GM23338 (cell line): ENCODE data around the gene BRAF. TPM values are rescaled to one million over a fixed set of nuclear protein-coding genes. Genes with fewer than 3 reads are reported as not detected.

Experiments
- ATAC-seq: fragments of 200-7000 bp; cut with Tn5 transposase; 3 replicates; pipeline ENCODE4 v1.9.1; 2020
- DNase-seq: peaks from one replicate; pipeline ENCODE4 v3.0.0-alpha.2; 2015; ENCODE audit warnings: low spot score
- H2AFZ ChIP-seq: fragments of 200-600 bp; sonication (generic); 2 replicates; pipeline ENCODE4 v1.8.0; 2016; ENCODE audit warnings: antibody characterized with exemption, mild to moderate bottlenecking, moderate library complexity
- H3F3A ChIP-seq: fragments of 200-600 bp; sonication (generic); replicated peaks from 2 replicates; pipeline ENCODE4 v1.8.0; 2017; ENCODE audit warnings: antibody characterized with exemption, mixed run types, low read depth
- H3K27ac ChIP-seq: fragments of 200-600 bp; sonication (generic); 2 replicates; pipeline ENCODE4 v1.6.1; 2016; ENCODE audit warnings: low read depth
- H3K27me3 ChIP-seq: fragments of 200-600 bp; sonication (generic); 2 replicates; pipeline ENCODE4 v1.8.0; 2016; ENCODE audit warnings: mild to moderate bottlenecking, mixed run types, moderate library complexity; ENCODE audit not compliant: insufficient read depth
- H3K36me3 ChIP-seq: fragments of 200-600 bp; sonication (generic); 2 replicates; pipeline ENCODE4 v1.8.0; 2016; ENCODE audit warnings: mild to moderate bottlenecking; ENCODE audit not compliant: insufficient read depth
- H3K4me1 ChIP-seq: fragments of 200-600 bp; sonication (generic); 2 replicates; pipeline ENCODE4 v1.8.0; 2016; ENCODE audit warnings: mild to moderate bottlenecking, moderate library complexity; ENCODE audit not compliant: insufficient read depth
- H3K4me2 ChIP-seq: fragments of 200-600 bp; sonication (generic); 2 replicates; pipeline ENCODE4 v1.7.1; 2017; ENCODE audit warnings: mixed run types
- H3K4me3 ChIP-seq: fragments of 200-600 bp; sonication (generic); 2 replicates; pipeline ENCODE4 v1.6.1; 2016; ENCODE audit warnings: mixed run types
- H3K79me2 ChIP-seq: fragments of 200-600 bp; sonication (generic); replicated peaks from 2 replicates; pipeline ENCODE4 v1.8.0; 2017; ENCODE audit warnings: mild to moderate bottlenecking; ENCODE audit not compliant: insufficient read depth
- H3K9me2 ChIP-seq: fragments of 200-600 bp; sonication (generic); 2 replicates; pipeline ENCODE4 v1.8.0; 2017; ENCODE audit not compliant: insufficient read depth
- H4K20me1 ChIP-seq: fragments of 200-600 bp; sonication (generic); replicated peaks from 2 replicates; pipeline ENCODE4 v1.8.0; 2017; ENCODE audit warnings: mild to moderate bottlenecking; ENCODE audit not compliant: insufficient read depth
- H3K27ac Mint-ChIP-seq: 2 replicates; pipeline ENCODE4 v1.8.0; 2020; ENCODE audit warnings: inconsistent platforms, mild to moderate bottlenecking, moderate library complexity, mixed read lengths
- H3K27me3 Mint-ChIP-seq: 3 replicates; pipeline ENCODE4 v1.8.0; 2022; ENCODE audit warnings: low read depth, mild to moderate bottlenecking, moderate library complexity, mixed read lengths, inconsistent platforms; ENCODE audit not compliant: insufficient read depth, poor library complexity
- H3K36me3 Mint-ChIP-seq: 3 replicates; pipeline ENCODE4 v1.8.0; 2021; ENCODE audit warnings: low read depth, mild to moderate bottlenecking, inconsistent platforms, moderate library complexity, mixed read lengths
- H3K4me1 Mint-ChIP-seq: 3 replicates; pipeline ENCODE4 v1.8.0; 2020; ENCODE audit warnings: mild to moderate bottlenecking, inconsistent platforms, mixed read lengths
- H3K4me3 Mint-ChIP-seq: 3 replicates; pipeline ENCODE4 v1.8.0; 2021; ENCODE audit warnings: moderate library complexity, mild to moderate bottlenecking, inconsistent platforms, mixed read lengths
- H3K9me3 Mint-ChIP-seq: 3 replicates; pipeline ENCODE4 v1.8.0; 2020; ENCODE audit warnings: moderate library complexity, mild to moderate bottlenecking, inconsistent platforms, mixed read lengths
- CREB1 ChIP-seq: fragments of 250-450 bp; sonication (Bioruptor Pico); IDR thresholded peaks from 2 replicates; pipeline ENCODE4 v1.5.0; 2020; ENCODE audit warnings: low read depth, mild to moderate bottlenecking, moderate library complexity
- EZH2phosphoT487 ChIP-seq: fragments of 200-600 bp; sonication (generic); IDR thresholded peaks from one replicate; pipeline ENCODE4 v1.8.1; 2018; ENCODE audit warnings: antibody characterized with exemption; ENCODE audit not compliant: unreplicated experiment
- JUNB ChIP-seq: IDR thresholded peaks from one replicate; pipeline ENCODE4 v1.6.1; 2016; ENCODE audit warnings: antibody characterized with exemption; ENCODE audit not compliant: unreplicated experiment
- NANOG ChIP-seq: IDR thresholded peaks from 2 replicates; pipeline ENCODE4 v1.6.1; 2016; ENCODE audit warnings: antibody characterized with exemption, borderline replicate concordance
- POLR2AphosphoS5 ChIP-seq: IDR thresholded peaks from 2 replicates; pipeline ENCODE4 v1.6.1; 2016; ENCODE audit warnings: antibody characterized with exemption, low read depth
- STAT1 ChIP-seq: IDR thresholded peaks from one replicate; pipeline ENCODE4 v1.6.1; 2016; ENCODE audit warnings: antibody characterized with exemption; ENCODE audit not compliant: unreplicated experiment
- ZNF114 ChIP-seq: fragments of 250-450 bp; sonication (Bioruptor Pico); IDR thresholded peaks from 2 replicates; pipeline ENCODE4 v1.5.0; 2020; ENCODE audit warnings: mild to moderate bottlenecking, moderate library complexity
- ZNF331 ChIP-seq: fragments of 250-450 bp; sonication (Bioruptor Pico); IDR thresholded peaks from 2 replicates; pipeline ENCODE4 v1.5.0; 2020; ENCODE audit warnings: low read depth, mild to moderate bottlenecking, moderate library complexity
- polyA plus RNA-seq: library from polyadenylated mRNA; unstranded; fragments of >200 nt; fragmentation: Nextera tagmentation; extraction: Ambion mirVana; gene quantifications from 2 replicates; pipeline ENCODE4 v1.2.1, GENCODE V29; 2016
- total RNA-seq: library from RNA; depleted of rRNA; stranded (reverse); fragments of >200 nt; shearing (Covaris generic); gene quantifications from 2 replicates; pipeline ENCODE4 v1.2.3, GENCODE V29; 2014
- TF ChIP-seq, protein P1 (sequence below): IDR thresholded peaks from one replicate; pipeline ENCODE4 v1.6.1; 2018; ENCODE audit warnings: antibody characterized with exemption; ENCODE audit not compliant: unreplicated experiment
- TF ChIP-seq, protein P2 (sequence below): IDR thresholded peaks from 2 replicates; pipeline ENCODE4 v1.6.1; 2016; ENCODE audit warnings: antibody characterized with exemption

Gene BRAF
- total and polyA plus RNA-seq, 2 experiments from 2014 or later: 14.6 to 36.8 TPM

DNA sequence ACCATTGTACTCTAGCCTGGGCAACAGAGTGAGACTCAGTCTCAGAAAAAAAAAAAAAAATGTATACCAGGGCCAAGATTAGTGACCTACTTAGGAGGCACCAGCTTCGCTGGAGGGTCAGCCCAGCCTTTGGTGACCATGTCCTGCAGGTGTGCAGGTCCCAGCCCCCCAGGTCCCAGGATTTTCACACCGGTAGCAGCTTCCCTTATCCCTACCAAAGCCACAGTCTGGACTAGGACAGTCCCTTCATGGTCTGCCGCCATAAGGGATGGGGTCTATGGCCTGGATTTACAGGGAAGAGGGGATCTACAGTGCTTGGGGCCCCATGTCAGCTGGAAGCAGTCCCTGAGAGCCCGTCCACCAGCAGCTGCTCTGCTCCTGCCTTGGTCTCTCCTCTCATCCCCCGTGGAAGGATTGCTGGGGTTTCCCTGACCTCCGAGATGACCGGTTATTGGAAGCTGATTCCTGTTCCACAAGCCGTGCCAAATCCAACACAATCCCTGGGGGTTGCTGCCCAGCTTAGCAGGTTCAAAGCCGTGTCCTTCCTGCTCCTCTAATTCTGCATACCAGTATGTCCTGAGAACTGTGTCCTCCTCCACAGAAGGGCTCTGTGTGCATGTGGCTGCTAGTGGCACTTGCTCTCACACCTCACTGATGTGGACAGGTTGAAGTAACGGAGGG is 239.2 kb downstream of the BRAF start:
- Mint-ChIP-seq H3K4me3 (no peak overlapping the region), H3K4me1 (no peaks in the 10 kb centered on the region; the same call in 2 of the 3 replicates), H3K27me3 (no peaks in the 10 kb centered on the region), H3K9me3 (no peaks in the 10 kb centered on the region; the same call in 2 of the 3 replicates), H3K27ac (no peak overlapping the region), H3K36me3 (peaks cover 5% of the 10 kb centered on the region; the same call in 2 of the 3 replicates)
- Histone ChIP-seq H3F3A (no peaks in the 10 kb centered on the region), H3K4me1 (no peaks in the 10 kb centered on the region), H4K20me1 (no peaks in the 10 kb centered on the region), H3K4me3 (no peak overlapping the region), H3K36me3 (no peaks in the 10 kb centered on the region; the same call in 1 of the 2 replicates), H3K79me2 (no peaks in the 10 kb centered on the region), H3K4me2 (no peak overlapping the region), H3K9me2 (no peaks in the 10 kb centered on the region), H3K27ac (no peak overlapping the region), H2AFZ (no peak overlapping the region), H3K27me3 (no peaks in the 10 kb centered on the region)
- ATAC-seq: no peak
- TF ChIP-seq EZH2phosphoT487 (no peak), STAT1 (no peak), CREB1 (no peak), JUNB (no peak), POLR2AphosphoS5 (no peak), ZNF331 (CRISPR knock-in tag) (no peak)
- TF ChIP-seq, protein P1, sequence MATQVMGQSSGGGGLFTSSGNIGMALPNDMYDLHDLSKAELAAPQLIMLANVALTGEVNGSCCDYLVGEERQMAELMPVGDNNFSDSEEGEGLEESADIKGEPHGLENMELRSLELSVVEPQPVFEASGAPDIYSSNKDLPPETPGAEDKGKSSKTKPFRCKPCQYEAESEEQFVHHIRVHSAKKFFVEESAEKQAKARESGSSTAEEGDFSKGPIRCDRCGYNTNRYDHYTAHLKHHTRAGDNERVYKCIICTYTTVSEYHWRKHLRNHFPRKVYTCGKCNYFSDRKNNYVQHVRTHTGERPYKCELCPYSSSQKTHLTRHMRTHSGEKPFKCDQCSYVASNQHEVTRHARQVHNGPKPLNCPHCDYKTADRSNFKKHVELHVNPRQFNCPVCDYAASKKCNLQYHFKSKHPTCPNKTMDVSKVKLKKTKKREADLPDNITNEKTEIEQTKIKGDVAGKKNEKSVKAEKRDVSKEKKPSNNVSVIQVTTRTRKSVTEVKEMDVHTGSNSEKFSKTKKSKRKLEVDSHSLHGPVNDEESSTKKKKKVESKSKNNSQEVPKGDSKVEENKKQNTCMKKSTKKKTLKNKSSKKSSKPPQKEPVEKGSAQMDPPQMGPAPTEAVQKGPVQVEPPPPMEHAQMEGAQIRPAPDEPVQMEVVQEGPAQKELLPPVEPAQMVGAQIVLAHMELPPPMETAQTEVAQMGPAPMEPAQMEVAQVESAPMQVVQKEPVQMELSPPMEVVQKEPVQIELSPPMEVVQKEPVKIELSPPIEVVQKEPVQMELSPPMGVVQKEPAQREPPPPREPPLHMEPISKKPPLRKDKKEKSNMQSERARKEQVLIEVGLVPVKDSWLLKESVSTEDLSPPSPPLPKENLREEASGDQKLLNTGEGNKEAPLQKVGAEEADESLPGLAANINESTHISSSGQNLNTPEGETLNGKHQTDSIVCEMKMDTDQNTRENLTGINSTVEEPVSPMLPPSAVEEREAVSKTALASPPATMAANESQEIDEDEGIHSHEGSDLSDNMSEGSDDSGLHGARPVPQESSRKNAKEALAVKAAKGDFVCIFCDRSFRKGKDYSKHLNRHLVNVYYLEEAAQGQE: no peak
- TF ChIP-seq, protein P2, sequence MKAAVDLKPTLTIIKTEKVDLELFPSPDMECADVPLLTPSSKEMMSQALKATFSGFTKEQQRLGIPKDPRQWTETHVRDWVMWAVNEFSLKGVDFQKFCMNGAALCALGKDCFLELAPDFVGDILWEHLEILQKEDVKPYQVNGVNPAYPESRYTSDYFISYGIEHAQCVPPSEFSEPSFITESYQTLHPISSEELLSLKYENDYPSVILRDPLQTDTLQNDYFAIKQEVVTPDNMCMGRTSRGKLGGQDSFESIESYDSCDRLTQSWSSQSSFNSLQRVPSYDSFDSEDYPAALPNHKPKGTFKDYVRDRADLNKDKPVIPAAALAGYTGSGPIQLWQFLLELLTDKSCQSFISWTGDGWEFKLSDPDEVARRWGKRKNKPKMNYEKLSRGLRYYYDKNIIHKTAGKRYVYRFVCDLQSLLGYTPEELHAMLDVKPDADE: no peak
- DNase-seq: no peak

DNA sequence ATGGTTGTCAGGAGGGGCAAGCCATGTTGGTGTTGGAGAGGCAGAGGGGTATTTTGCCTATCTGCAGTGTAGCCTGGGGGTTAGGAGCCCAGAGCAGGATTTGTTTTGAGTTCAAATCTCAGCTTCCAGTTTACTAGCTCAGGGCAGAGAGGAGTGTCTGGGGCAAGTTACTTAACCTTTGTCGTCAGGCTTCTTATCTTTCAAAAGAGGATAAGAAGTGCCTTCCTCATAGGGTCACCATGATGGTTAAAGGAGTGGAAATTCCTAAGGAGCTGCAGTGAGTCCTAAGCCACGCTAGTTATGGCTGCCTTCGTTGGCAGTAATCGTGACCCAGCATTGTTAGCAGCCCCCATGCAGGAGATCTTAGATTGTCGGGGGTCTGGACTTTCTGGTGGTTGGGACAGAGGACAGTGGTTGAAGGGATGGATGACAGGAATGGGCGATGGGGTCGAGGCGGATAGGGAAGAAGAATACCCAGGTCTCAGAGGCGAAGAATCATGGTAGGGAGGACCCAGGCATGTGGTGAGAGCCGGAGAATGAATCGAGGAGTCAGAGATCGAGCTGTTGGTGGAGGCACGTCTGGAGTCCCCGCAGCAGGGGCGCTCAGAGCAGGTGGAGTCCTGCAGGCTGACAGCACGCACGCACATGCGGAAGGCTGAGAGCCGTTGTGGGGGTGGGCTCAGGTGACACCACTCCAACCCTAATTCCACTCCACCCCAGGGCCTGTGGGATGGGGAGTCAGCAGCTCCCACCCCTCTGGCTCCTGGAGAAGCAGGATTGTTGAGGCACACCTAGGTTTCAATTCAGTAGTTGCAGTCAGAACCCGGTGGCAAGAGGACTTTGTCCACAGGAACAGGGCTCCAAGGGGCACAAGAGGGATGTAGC is 240.4 kb downstream of the BRAF start:
- H3K4me2 ChIP-seq: no peak overlapping the region
- no peaks in the 10 kb centered on the region for H4K20me1 ChIP-seq
- peaks cover 5% of the 10 kb centered on the region; the same call in 1 of the 3 replicates for H3K36me3 Mint-ChIP-seq
- DNase-seq: no peak
- no peak for ATAC-seq
- no peaks in the 10 kb centered on the region for H3K27me3 ChIP-seq
- H3K27ac ChIP-seq: no peak overlapping the region
- no peaks in the 10 kb centered on the region for H3K9me2 ChIP-seq
- no peak overlapping the region for H2AFZ ChIP-seq
- H3K27ac Mint-ChIP-seq: peak overlapping the region; percentile 53
- H3K36me3 ChIP-seq: no peaks in the 10 kb centered on the region; the same call in 1 of the 2 replicates
- H3K4me1 Mint-ChIP-seq: no peaks in the 10 kb centered on the region; the same call in 2 of the 3 replicates
- no peaks in the 10 kb centered on the region; the same call in 2 of the 3 replicates for H3K9me3 Mint-ChIP-seq
- H3K4me3 ChIP-seq: no peak overlapping the region
- no peaks in the 10 kb centered on the region for H3K4me1 ChIP-seq
- no peak overlapping the region for H3K4me3 Mint-ChIP-seq
- H3F3A ChIP-seq: no peaks in the 10 kb centered on the region
- no peaks in the 10 kb centered on the region for H3K79me2 ChIP-seq
- no peaks in the 10 kb centered on the region for H3K27me3 Mint-ChIP-seq
- no peak for TF ChIP-seq EZH2phosphoT487
- TF ChIP-seq, protein P2: no peak
- no peak for TF ChIP-seq CREB1
- TF ChIP-seq STAT1: no peak
- no peak for TF ChIP-seq ZNF114 (CRISPR knock-in tag)
- TF ChIP-seq NANOG: no peak
- TF ChIP-seq JUNB: no peak
- TF ChIP-seq POLR2AphosphoS5: no peak
- TF ChIP-seq, protein P1: no peak
- TF ChIP-seq ZNF331 (CRISPR knock-in tag): no peak
